ENCODE data around the gene SLC35B2.

DNA sequence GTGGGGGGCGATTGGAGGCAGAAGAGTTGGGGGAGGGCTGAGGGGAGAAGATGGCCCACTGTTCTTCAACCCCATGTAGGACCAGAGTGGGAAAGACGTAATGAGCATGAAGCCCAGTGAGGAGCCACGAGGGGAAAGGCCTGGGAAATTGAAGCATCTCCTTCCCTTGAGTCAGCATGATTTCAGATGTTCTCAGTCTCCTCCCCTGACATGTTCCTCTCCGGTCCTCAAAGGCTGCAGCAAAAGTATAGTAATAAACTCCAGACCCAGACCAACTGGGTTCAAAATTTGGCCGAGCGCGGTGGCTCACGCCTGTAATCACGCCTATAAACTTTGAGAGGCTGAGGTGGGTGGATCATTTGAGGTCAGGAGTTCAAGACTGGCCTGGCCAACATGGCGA is 9.9 kb upstream of the SLC35B2 start:
- TF ChIP-seq, protein P1, sequence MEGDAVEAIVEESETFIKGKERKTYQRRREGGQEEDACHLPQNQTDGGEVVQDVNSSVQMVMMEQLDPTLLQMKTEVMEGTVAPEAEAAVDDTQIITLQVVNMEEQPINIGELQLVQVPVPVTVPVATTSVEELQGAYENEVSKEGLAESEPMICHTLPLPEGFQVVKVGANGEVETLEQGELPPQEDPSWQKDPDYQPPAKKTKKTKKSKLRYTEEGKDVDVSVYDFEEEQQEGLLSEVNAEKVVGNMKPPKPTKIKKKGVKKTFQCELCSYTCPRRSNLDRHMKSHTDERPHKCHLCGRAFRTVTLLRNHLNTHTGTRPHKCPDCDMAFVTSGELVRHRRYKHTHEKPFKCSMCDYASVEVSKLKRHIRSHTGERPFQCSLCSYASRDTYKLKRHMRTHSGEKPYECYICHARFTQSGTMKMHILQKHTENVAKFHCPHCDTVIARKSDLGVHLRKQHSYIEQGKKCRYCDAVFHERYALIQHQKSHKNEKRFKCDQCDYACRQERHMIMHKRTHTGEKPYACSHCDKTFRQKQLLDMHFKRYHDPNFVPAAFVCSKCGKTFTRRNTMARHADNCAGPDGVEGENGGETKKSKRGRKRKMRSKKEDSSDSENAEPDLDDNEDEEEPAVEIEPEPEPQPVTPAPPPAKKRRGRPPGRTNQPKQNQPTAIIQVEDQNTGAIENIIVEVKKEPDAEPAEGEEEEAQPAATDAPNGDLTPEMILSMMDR (IDR thresholded peaks at IDR 0.05) = no peak
- TF ChIP-seq POLR2A (IDR thresholded peaks at IDR 0.05) = no peak
